Mammary epithelial cell (primary cell): ENCODE data around the gene LMNTD2.

Experiments
- CTCF ChIP-seq, 2 donors: IDR thresholded peaks in 1 of 2; conservative IDR thresholded peaks in 1 of 2; 2 replicates each; pipeline ENCODE4 v1.5.1; 2011 to 2012; ENCODE audit warnings: inconsistent platforms in 2 of 2, low read length in 2 of 2, mild to moderate bottlenecking in 2 of 2, control low read depth in 1 of 2, low read depth in 1 of 2; ENCODE audit not compliant: insufficient read depth in 1 of 2; ENCODE audit errors: extremely low read depth in 1 of 2
- EZH2 ChIP-seq: IDR thresholded peaks from 2 replicates; pipeline ENCODE4 v1.6.1; 2012; ENCODE audit warnings: low read length, inconsistent platforms, borderline replicate concordance

- TF ChIP-seq CTCF (conservative IDR thresholded peaks at IDR 0.05 in 1 of 2, IDR thresholded peaks at IDR 0.05 in 1 of 2; ENCODE audit: extremely low read depth in 1 of 2, insufficient read depth in 1 of 2, low read depth in 1 of 2, low read length in 2 of 2) (no peak), EZH2 (no peak)
Observed at GRCh38 chr11:592918-593317, 32.4 kb upstream of the LMNTD2 start.
